Cardiac fibroblast (primary cell): ENCODE results near the gene CMTM1.

Experiments
- DNase-seq, 2 donors: peaks; one replicate each; pipeline versions ENCODE4 v3.0.0 to v3.0.0-alpha.2; 2010; ENCODE audit warnings: low read depth in 2 of 2
- H3K4me3 ChIP-seq, 2 donors: replicated peaks in 1 of 2; 1 replicate in 1 of 2; 2 replicates in 1 of 2; pipeline ENCODE4 v1.5.1; 2011; ENCODE audit warnings: low read depth in 2 of 2, low read length in 2 of 2, mild to moderate bottlenecking in 2 of 2, moderate library complexity in 1 of 2
- TF ChIP-seq, protein P1 (sequence below): IDR thresholded peaks from one replicate; pipeline ENCODE4 v1.5.1; 2011; ENCODE audit warnings: low read depth, mild to moderate bottlenecking, low read length, inconsistent platforms

CMTM1 gene

GRCh38 chr16:66599726-66600125, 33.5 kb downstream of the CMTM1 start:
- no peak for DNase-seq
- TF ChIP-seq, protein P1, sequence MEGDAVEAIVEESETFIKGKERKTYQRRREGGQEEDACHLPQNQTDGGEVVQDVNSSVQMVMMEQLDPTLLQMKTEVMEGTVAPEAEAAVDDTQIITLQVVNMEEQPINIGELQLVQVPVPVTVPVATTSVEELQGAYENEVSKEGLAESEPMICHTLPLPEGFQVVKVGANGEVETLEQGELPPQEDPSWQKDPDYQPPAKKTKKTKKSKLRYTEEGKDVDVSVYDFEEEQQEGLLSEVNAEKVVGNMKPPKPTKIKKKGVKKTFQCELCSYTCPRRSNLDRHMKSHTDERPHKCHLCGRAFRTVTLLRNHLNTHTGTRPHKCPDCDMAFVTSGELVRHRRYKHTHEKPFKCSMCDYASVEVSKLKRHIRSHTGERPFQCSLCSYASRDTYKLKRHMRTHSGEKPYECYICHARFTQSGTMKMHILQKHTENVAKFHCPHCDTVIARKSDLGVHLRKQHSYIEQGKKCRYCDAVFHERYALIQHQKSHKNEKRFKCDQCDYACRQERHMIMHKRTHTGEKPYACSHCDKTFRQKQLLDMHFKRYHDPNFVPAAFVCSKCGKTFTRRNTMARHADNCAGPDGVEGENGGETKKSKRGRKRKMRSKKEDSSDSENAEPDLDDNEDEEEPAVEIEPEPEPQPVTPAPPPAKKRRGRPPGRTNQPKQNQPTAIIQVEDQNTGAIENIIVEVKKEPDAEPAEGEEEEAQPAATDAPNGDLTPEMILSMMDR, result no peak

DNA sequence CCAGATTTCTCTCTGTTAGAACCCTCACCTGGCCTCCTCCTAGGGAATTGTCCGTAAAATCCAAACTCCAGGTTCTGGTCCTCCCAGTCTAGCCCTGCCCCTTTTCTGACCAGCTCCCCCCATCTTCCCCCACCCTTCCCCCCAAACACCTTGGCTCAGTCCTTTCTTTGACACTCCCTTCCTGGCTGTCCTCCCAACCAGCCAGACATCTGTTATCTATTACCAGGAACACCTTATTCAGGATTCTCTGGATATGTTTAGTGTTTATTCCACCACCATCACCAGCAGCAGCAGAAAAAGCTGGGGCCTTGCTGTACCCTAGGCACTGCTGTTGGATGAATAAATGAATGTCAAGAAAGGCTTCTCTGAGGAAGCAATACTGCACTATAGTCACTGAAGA, 34.2 kb downstream of the CMTM1 start:
- no peak for DNase-seq
- TF ChIP-seq, protein P1, result no peak
- no peak overlapping the region for H3K4me3 ChIP-seq

More at GRCh38 chr16:66599726-66600125, 33.5 kb downstream of the CMTM1 start:
- H3K4me3 ChIP-seq, result no peak overlapping the region

DNA sequence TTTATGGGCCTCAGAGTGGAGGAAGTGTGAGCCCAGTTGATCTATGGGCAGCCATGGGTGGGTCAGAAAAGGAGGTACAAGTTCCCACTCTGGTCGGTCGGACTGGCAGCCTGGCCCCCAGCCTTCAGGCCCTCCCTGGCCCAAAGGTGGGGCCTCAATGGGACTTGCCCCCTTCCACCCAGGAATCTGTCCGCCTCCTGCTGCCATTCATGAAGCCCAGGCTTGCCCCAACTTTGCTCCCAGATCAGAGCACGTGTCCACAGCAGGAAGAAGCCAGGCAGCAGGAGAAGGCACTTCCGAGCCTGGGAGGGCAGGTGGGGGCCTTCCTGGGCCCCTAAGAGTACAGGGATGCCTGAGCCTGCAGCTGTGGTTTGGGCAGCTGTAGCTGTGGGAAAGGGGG, 35.2 kb downstream of the CMTM1 start:
- TF ChIP-seq, protein P1, result no peak
- DNase-seq, result no peak
- no peak overlapping the region for H3K4me3 ChIP-seq

- TF ChIP-seq, protein P1, result no peak
- peak; percentile 57 to 70 for DNase-seq
Measured at GRCh38 chr16:66603537-66604375, 37.5 kb downstream of the CMTM1 start.

GRCh38 chr16:66604376-66605176, 38.3 kb downstream of the CMTM1 start, which contains the start of gene CMTM3:
Gene CMTM3 (plus strand): TSS chr16:66604704. CDS start chr16:66604806, 102 bp downstream.
- DNase-seq, result peak; percentile 68 to 72
- H3K4me3 ChIP-seq, result peak within 1 kb of the TSS; percentile 64 to 73
- TF ChIP-seq, protein P1, result peak; percentile 61

More at GRCh38 chr16:66603537-66604375, 37.5 kb downstream of the CMTM1 start:
- peak overlapping the region; percentile 64 to 73 for H3K4me3 ChIP-seq

- TF ChIP-seq, protein P1, result no peak
- peak; percentile 39 to 46 for DNase-seq
- peak overlapping the region; percentile 64 to 73 for H3K4me3 ChIP-seq
Measured at GRCh38 chr16:66605177-66605978, 39.1 kb downstream of the CMTM1 start.
